T-cell (primary cell): ENCODE results near the gene SLC7A6OS. TPM values are rescaled to one million over a fixed set of nuclear protein-coding genes. Genes with fewer than 3 reads are reported as not detected.
A peak's percentile ranks its signal among the peaks of the same experiment; 100 is the strongest.

Experiments used
- ATAC-seq, 4 experiments: fragments of 200-7000 bp in 3 of 4; fragments of 150-1000 bp in 1 of 4; cut with Tn5 transposase; replicated peaks in 1 of 4; 1 replicate in 3 of 4; 2 replicates in 1 of 4; pipeline ENCODE4 v1.10.0; 2021; ENCODE audit warnings: moderate library complexity in 3 of 4, mild to moderate bottlenecking in 2 of 4, moderate number of reproducible peaks in 1 of 4
- CTCF ChIA-PET, 2 donors: fragments of 300-600 bp; sonication (Branson Sonifier 250); formaldehyde crosslinking; loops; one replicate each; lab custom pipeline; 2022; ENCODE audit warnings: antibody characterized with exemption in 2 of 2; lab: Charles Lee
- POLR2A ChIA-PET, 2 donors: fragments of 300-600 bp; sonication (Branson Sonifier 250); formaldehyde crosslinking; loops; one replicate each; lab custom pipeline; 2022; ENCODE audit warnings: antibody characterized with exemption in 2 of 2; lab: Charles Lee
- DNase-seq, 35 experiments: peaks; one replicate each; pipeline versions ENCODE4 v3.0.0 to v3.0.0-alpha.2; 2013 to 2023
- H3K27ac ChIP-seq: one replicate; pipeline ENCODE4 v1.5.1; 2013; ENCODE audit warnings: low read length
- H3K27me3 ChIP-seq, 2 experiments: replicated peaks in 1 of 2; 1 replicate in 1 of 2; 2 replicates in 1 of 2; pipeline versions ENCODE4 v1.6.1 to v1.7.0; 2013; ENCODE audit warnings: low read length in 1 of 2, mixed read lengths in 1 of 2; ENCODE audit not compliant: control insufficient read depth in 2 of 2, insufficient read depth in 2 of 2; ENCODE audit errors: extremely low read depth in 1 of 2
- H3K36me3 ChIP-seq, 2 donors: 1 replicate in 1 of 2; 2 replicates in 1 of 2; pipeline versions ENCODE4 v1.6.1 to v1.7.0; 2013; ENCODE audit warnings: low read length in 1 of 2; ENCODE audit not compliant: control insufficient read depth in 2 of 2, insufficient read depth in 1 of 2; ENCODE audit errors: extremely low read depth in 1 of 2
- H3K4me1 ChIP-seq, 2 experiments: 1 replicate in 1 of 2; 2 replicates in 1 of 2; pipeline versions ENCODE4 v1.6.1 to v1.7.0; 2013; ENCODE audit warnings: low read length in 2 of 2, mixed read lengths in 1 of 2; ENCODE audit not compliant: insufficient read depth in 2 of 2, control insufficient read depth in 1 of 2; ENCODE audit errors: extremely low read depth in 1 of 2
- H3K4me3 ChIP-seq, 2 donors: 1 replicate in 1 of 2; 2 replicates in 1 of 2; pipeline versions ENCODE4 v1.5.1 to v1.7.0; 2013; ENCODE audit warnings: mild to moderate bottlenecking in 2 of 2, low read length in 1 of 2, moderate library complexity in 1 of 2; ENCODE audit not compliant: control insufficient read depth in 1 of 2; ENCODE audit errors: extremely low read depth in 1 of 2
- H3K9me3 ChIP-seq: 2 replicates; pipeline ENCODE4 v1.7.0; 2013
- H3K27ac Mint-ChIP-seq, 2 donors: one replicate each; pipeline ENCODE4 v1.8.0; 2020 to 2021; ENCODE audit warnings: mild to moderate bottlenecking in 2 of 2, mixed read lengths in 2 of 2
- H3K27me3 Mint-ChIP-seq, 2 donors: one replicate each; pipeline ENCODE4 v1.8.0; 2021 to 2022; ENCODE audit warnings: mixed read lengths in 2 of 2
- H3K36me3 Mint-ChIP-seq: one replicate; pipeline ENCODE4 v1.8.0; 2021; ENCODE audit warnings: mixed read lengths
- H3K4me1 Mint-ChIP-seq, 3 donors: one replicate each; pipeline ENCODE4 v1.8.0; 2020 to 2022; ENCODE audit warnings: mixed read lengths in 3 of 3, mild to moderate bottlenecking in 1 of 3
- H3K4me3 Mint-ChIP-seq, 3 donors: one replicate each; pipeline ENCODE4 v1.8.0; 2020 to 2022; ENCODE audit warnings: mild to moderate bottlenecking in 3 of 3, mixed read lengths in 3 of 3, moderate library complexity in 3 of 3
- H3K9me3 Mint-ChIP-seq, 3 donors: one replicate each; pipeline ENCODE4 v1.8.0; 2020 to 2022; ENCODE audit warnings: mixed read lengths in 3 of 3
- WGBS: methylation state at CpG from one replicate; pipeline ENCODE4 v1.1.5; 2013; ENCODE audit warnings: missing lambda C conversion rate; ENCODE audit not compliant: insufficient coverage; 5-methylcytosine and 5-hydroxymethylcytosine counted together
- total RNA-seq, 35 experiments: library from RNA in 6 of 35; stranded (reverse) in 6 of 35; fragments of 120-200 nt in 1 of 35; gene quantifications; one replicate each; pipeline versions ENCODE4 v1.2.1 to v1.2.4 and lab custom pipeline; 2013 to 2026

The SLC7A6OS gene
- total RNA-seq, 5 donors from 2014 or later (not counting 1 experiment from before 2014, with no cell fraction given): 42.5 to 50.3 (median 43.9) TPM

DNA sequence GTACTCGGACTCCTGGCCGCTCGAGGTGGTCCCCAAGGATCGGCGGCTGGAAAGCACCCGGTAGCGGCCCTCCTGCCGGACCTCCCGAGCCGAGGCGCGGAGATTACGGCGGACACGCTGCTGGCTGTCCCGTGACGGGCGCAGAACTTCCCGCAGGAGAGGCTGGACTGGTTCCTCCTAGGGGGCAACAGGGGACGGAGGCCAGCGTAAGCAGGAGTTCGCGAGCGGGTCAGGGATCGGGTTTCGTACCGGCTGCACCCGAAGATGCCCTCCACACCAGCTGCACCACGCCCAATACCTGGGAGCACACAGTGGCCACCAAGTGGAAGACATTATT, 341 bp downstream of the SLC7A6OS start:
- Histone ChIP-seq H3K9me3 (no peaks in the 10 kb centered on the region), H3K4me1 (peaks cover 23 to 55% of the 10 kb centered on the region in 2 experiments), H3K36me3 (peaks cover 6 to 52% of the 10 kb centered on the region in 2 donors), H3K27ac (peak overlapping the region; percentile 64), H3K4me3 (peak overlapping the region; percentile 92 to 94), H3K27me3 (no peaks in the 10 kb centered on the region)
- Mint-ChIP-seq H3K27ac (peak overlapping the region; percentile 97 to 98), H3K9me3 (no peaks in the 10 kb centered on the region), H3K36me3 (peaks cover 29% of the 10 kb centered on the region), H3K27me3 (no peaks in the 10 kb centered on the region), H3K4me3 (peak overlapping the region; percentile 95 to 99 (median 98)), H3K4me1 (peaks cover 46 to 60% (median 55%) of the 10 kb centered on the region in 3 donors)
- ChIA-PET CTCF (interaction anchor here (0.5 to 2.7 kb wide), 13 partner anchors 10 to 69 kb away, joined by 3 to 73 read pairs (median 3); partner anchors contain the start of genes SLC7A6 (in 2 of the 2) and PLA2G15 (in 1 of the 2)), POLR2A (interaction anchor here in 1 of 2 donors (1.0 to 1.4 kb wide), 4 partner anchors 19 to 46 kb away, joined by 3 to 5 read pairs (median 4); partner anchors contain the start of gene SLC7A6)
- WGBS: under 1% methylated on average over 29 of the region's 29 CpGs
- DNase-seq (peak in 1 of 35 experiments; percentile 4), ATAC-seq (no peak)

DNA sequence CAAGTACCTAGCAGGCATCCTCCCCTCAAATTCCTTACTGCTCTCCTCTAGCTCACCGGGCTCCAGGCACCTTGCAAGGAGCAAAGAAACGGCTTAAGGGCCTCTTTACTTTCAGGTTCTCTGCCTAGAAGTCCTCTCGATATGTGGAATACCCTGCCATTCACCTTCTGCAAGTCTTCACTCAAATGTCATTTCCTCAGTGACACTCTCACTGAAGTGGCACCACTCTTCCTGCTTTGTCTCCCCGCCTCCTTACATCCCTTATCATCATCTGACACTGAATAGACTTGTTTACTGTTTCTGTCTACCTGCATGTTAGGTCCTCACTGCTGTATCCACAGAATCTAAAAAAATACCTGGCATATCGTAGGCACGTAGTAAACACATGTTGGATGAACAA, 947 bp downstream of the SLC7A6OS start:
- Histone ChIP-seq H3K27me3 (no peaks in the 10 kb centered on the region), H3K27ac (peak overlapping the region; percentile 64), H3K4me1 (peaks cover 23 to 55% of the 10 kb centered on the region in 2 experiments), H3K36me3 (peaks cover 10 to 53% of the 10 kb centered on the region in 2 donors), H3K9me3 (no peaks in the 10 kb centered on the region), H3K4me3 (peak overlapping the region; percentile 92 to 94)
- H3K27me3 Mint-ChIP-seq: no peaks in the 10 kb centered on the region
- WGBS: 25% methylated on average over 5 of the region's 6 CpGs
- H3K4me1 Mint-ChIP-seq: peaks cover 49 to 61% (median 54%) of the 10 kb centered on the region in 3 donors
- peak overlapping the region; percentile 95 to 99 (median 98) for H3K4me3 Mint-ChIP-seq
- ChIA-PET CTCF (interaction anchor here (0.5 to 2.7 kb wide), 2 partner anchors 47 to 55 kb away, joined by 3 to 73 read pairs; partner anchors contain the start of gene SLC7A6 (in 1 of the 2)), POLR2A (no interaction called here)
- ATAC-seq (no peak), DNase-seq (peak in 2 of 35 experiments; percentile 7 to 45)
- H3K36me3 Mint-ChIP-seq: peaks cover 30% of the 10 kb centered on the region
- no peaks in the 10 kb centered on the region for H3K9me3 Mint-ChIP-seq
- peak overlapping the region; percentile 97 to 98 for H3K27ac Mint-ChIP-seq

DNA sequence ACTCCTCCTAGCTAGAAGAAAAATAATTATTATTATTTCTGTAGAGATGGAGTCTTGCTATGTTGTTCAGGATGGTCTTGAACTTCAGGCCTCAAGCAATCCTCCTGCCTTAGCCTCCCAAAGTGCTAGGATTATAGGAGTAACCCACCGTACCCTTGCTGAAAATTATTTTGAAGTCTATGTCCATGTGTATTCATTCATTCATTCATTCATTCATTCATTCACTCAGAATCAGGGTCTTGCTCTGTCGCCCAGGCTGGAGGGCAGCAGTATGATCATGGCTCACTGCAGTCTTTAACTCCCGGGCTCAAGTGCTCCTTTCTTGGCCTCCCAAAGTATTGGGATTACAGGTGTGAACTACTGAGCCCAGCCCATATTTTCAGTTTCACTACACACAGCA, 4.1 kb downstream of the SLC7A6OS start:
- no peak for DNase-seq
- Histone ChIP-seq H3K27ac (no peak overlapping the region), H3K27me3 (no peaks in the 10 kb centered on the region), H3K36me3 (peaks cover 13 to 65% of the 10 kb centered on the region in 2 donors), H3K4me1 (peaks cover 16 to 39% of the 10 kb centered on the region in 2 experiments), H3K9me3 (no peaks in the 10 kb centered on the region), H3K4me3 (no peak overlapping the region)
- ATAC-seq: no peak
- no peaks in the 10 kb centered on the region for H3K9me3 Mint-ChIP-seq
- H3K4me1 Mint-ChIP-seq: peaks cover 35 to 41% (median 41%) of the 10 kb centered on the region in 3 donors
- no peak overlapping the region for H3K4me3 Mint-ChIP-seq
- POLR2A ChIA-PET: no interaction called here
- CTCF ChIA-PET: no interaction called here
- H3K36me3 Mint-ChIP-seq: peaks cover 36% of the 10 kb centered on the region
- no peaks in the 10 kb centered on the region for H3K27me3 Mint-ChIP-seq
- 50% methylated on average over 1 of the region's 3 CpGs for WGBS
- peak overlapping the region in 1 of 2 donors; percentile 58 for H3K27ac Mint-ChIP-seq

DNA sequence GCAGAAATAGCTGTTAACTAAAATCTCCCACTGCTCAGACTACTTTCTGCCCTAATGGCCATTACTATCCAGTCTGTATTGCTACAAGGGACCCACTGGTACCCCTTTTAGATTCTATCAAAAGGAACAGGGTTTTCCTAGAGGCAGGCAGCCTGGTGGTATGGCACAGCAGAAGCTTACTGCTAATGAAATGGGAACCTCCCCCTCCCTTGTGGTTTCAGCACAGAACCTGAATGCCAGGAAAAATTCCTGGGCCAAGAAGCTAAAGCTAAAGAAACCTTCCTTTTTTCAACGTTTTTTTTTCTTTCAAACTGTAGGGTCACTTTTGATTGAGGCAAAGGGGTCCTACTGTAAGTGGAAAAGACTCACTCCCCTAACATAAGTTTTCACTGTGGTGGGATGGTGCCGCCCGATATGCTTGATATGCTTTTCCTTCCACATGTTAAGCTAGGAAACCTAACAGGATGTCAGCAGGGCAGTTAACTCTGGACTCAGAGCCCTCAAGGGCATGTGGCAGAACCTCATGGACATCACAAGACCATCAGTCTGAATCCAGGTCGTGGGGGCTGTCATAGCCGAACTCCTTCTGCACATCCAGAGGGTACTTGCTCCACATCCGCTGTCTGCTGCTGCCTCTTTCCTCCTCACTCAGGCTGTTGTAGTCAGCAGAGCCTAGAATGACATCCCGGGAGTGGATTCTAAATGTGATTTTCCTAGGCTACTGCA, 9.8 kb downstream of the SLC7A6OS start:
- Histone ChIP-seq H3K27ac (peak overlapping the region; percentile 7), H3K9me3 (no peaks in the 10 kb centered on the region), H3K4me1 (no peaks in the 10 kb centered on the region), H3K36me3 (peaks cover 29 to 93% of the 10 kb centered on the region in 2 donors), H3K4me3 (no peak overlapping the region), H3K27me3 (no peaks in the 10 kb centered on the region)
- no peaks in the 10 kb centered on the region for H3K9me3 Mint-ChIP-seq
- POLR2A ChIA-PET: interaction anchor here (0.6 to 2.0 kb wide), 2 partner anchors 11 to 180 kb away, joined by 4 to 6 read pairs; no protein-coding TSS in a partner anchor
- 100% methylated on average over 2 of the region's 7 CpGs for WGBS
- CTCF ChIA-PET: interaction anchor here in 1 of 2 donors (1.0 to 1.1 kb wide), 2 partner anchors 10 to 11 kb away, joined by 3 to 4 read pairs; partner anchors contain the start of genes PRMT7 and SLC7A6OS
- no peak for DNase-seq
- no peaks in the 10 kb centered on the region for H3K27me3 Mint-ChIP-seq
- peaks cover 62% of the 10 kb centered on the region for H3K36me3 Mint-ChIP-seq
- H3K4me3 Mint-ChIP-seq: no peak overlapping the region
- H3K27ac Mint-ChIP-seq: peak overlapping the region in 1 of 2 donors; percentile 45
- no peak for ATAC-seq
- peaks cover 22 to 43% (median 38%) of the 10 kb centered on the region in 3 donors for H3K4me1 Mint-ChIP-seq

DNA sequence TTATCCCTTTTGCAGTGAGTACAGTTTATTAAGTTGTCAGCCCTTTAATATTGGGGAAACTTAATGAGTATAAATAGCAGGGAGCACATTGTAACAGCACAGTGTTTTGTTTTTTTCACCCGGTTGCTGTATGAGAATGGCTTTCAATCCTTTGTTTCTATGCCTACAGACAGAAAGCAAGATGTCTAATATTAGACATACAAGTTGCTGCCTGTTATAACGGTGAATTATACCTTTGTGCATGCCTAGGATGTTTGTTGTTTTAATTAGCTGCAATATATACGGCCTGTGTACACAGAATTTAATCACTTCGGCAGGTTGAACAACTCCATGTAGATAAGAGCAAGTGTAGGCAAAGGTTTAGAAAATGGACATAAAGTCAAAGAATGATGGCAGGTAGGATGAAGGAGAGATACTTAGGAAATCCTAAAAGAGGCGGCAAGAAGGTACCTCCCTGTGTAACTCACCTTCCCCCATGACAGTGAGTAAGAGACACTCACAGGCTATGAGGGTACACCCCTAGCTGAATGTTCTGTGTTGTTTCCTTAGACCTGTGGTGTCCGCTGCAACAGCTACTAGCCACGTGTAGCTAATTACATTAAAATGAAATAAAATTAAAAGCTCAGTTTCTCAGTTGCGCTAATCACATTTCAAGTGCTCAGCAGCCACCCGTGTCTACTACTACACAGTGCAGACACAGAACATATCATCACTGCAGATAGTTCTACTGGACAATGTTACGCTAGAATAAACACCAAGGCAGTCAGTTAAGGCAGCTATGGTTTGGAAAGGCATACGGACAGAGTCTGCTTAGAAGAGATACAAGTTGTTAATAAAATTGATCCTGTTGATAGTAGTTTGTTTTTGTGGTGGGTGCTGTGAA, 10.9 kb downstream of the SLC7A6OS start:
- POLR2A ChIA-PET: interaction anchor here in 1 of 2 donors (2.0 kb wide), 1 partner anchor 10 kb away, joined by 6 read pairs; no protein-coding TSS in a partner anchor
- H3K27ac ChIP-seq: no peak overlapping the region
- Mint-ChIP-seq H3K4me1 (peaks cover 22 to 50% (median 31%) of the 10 kb centered on the region in 3 donors), H3K27ac (peak overlapping the region; percentile 4 to 71), H3K36me3 (peaks cover 67% of the 10 kb centered on the region), H3K27me3 (no peaks in the 10 kb centered on the region), H3K4me3 (no peak overlapping the region), H3K9me3 (no peaks in the 10 kb centered on the region)
- H3K36me3 ChIP-seq: peaks cover 25 to 95% of the 10 kb centered on the region in 2 donors
- H3K27me3 ChIP-seq: no peaks in the 10 kb centered on the region
- ATAC-seq (no peak), DNase-seq (no peak)
- no peaks in the 10 kb centered on the region for H3K4me1 ChIP-seq
- H3K4me3 ChIP-seq: no peak overlapping the region
- H3K9me3 ChIP-seq: no peaks in the 10 kb centered on the region
- WGBS: 94% methylated on average over 4 of the region's 11 CpGs
- CTCF ChIA-PET: interaction anchor here (0.6 to 1.2 kb wide), 8 partner anchors 8 to 873 kb away, joined by 3 to 4 read pairs (median 3); partner anchors contain the start of genes PRMT7 (in 1 of the 2), SLC7A6 (in 1 of the 2) and SLC7A6OS (in 1 of the 2)
